ENCODE data around the gene GHRL. TPM values are rescaled to one million over a fixed set of nuclear protein-coding genes. Genes with fewer than 3 reads are reported as not detected.

GHRL gene
- total RNA-seq, 1 experiment from 2014 or later = not detected

DNA sequence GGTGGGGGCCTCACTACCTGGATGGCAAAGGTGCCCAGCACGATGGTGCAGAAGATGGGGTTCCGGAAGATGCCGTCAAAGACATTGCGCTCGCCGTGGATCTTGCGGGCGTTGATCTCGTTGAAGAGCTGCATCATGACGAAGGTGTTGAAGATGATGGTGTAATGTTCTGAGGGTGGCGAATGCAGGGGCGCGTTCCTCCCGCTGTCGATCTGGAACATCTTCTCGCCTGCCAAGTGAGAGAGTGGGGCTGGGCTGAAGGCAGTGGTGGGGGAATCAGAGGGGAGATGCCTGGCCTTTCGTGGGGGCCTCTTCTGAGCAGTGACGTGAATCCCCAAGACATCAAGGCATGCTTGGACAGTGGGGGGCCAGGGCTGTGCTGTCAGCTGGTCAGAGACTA, 47.7 kb upstream of the GHRL start (continued):
- TF ChIP-seq, protein P1, sequence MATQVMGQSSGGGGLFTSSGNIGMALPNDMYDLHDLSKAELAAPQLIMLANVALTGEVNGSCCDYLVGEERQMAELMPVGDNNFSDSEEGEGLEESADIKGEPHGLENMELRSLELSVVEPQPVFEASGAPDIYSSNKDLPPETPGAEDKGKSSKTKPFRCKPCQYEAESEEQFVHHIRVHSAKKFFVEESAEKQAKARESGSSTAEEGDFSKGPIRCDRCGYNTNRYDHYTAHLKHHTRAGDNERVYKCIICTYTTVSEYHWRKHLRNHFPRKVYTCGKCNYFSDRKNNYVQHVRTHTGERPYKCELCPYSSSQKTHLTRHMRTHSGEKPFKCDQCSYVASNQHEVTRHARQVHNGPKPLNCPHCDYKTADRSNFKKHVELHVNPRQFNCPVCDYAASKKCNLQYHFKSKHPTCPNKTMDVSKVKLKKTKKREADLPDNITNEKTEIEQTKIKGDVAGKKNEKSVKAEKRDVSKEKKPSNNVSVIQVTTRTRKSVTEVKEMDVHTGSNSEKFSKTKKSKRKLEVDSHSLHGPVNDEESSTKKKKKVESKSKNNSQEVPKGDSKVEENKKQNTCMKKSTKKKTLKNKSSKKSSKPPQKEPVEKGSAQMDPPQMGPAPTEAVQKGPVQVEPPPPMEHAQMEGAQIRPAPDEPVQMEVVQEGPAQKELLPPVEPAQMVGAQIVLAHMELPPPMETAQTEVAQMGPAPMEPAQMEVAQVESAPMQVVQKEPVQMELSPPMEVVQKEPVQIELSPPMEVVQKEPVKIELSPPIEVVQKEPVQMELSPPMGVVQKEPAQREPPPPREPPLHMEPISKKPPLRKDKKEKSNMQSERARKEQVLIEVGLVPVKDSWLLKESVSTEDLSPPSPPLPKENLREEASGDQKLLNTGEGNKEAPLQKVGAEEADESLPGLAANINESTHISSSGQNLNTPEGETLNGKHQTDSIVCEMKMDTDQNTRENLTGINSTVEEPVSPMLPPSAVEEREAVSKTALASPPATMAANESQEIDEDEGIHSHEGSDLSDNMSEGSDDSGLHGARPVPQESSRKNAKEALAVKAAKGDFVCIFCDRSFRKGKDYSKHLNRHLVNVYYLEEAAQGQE (IDR thresholded peaks at IDR 0.05; ENCODE audit: low read depth) = no peak
- TF ChIP-seq ZNF274 (IDR thresholded peaks at IDR 0.05; ENCODE audit: low read depth, low read length) (no peak), RAD21 (IDR thresholded peaks at IDR 0.05; ENCODE audit: low read depth) (no peak), FOSL1 (IDR thresholded peaks at IDR 0.05; ENCODE audit: low read depth) (no peak), CEBPB (IDR thresholded peaks at IDR 0.05; ENCODE audit: low read depth) (no peak)

DNA sequence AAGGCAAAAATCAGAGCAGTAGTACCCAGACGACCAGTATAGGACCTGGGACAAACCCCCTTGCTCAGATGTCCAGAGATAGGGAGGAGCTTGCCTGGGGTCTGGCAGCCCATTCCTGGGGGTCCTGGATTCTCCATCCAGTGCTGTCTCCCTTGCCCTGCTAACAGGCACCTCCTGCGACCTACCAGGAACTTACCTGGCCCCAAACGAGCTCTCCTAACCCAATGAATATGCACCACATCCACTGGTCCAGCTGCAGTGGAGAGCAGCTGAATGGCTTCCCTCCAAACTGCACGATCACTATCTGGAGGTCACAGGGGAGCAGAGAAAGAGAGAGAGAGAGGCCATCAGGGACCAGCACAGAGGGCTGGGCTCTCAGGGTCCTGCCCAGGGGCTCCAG, 47.3 kb upstream of the GHRL start:
- H3K9me3 ChIP-seq (ENCODE audit: control insufficient read depth in 1 of 2, insufficient read depth in 1 of 2, low read depth in 1 of 2, low read length in 2 of 2) = no peaks in the 10 kb centered on the region
- H3K79me2 ChIP-seq (ENCODE audit: insufficient read depth, low read length) = no peaks in the 10 kb centered on the region
- no peaks in the 10 kb centered on the region for H3K4me1 ChIP-seq (ENCODE audit: control insufficient read depth in 1 of 2, insufficient read depth in 2 of 2, low read length in 2 of 2)
- no peak overlapping the region for H2AFZ ChIP-seq (ENCODE audit: low read depth, low read length, poor library complexity, severe bottlenecking)
- no peak overlapping the region for H3K4me2 ChIP-seq (ENCODE audit: low read length)
- no peaks in the 10 kb centered on the region for H3K27me3 ChIP-seq (ENCODE audit: insufficient read depth, low read length)
- RAD21 ChIA-PET (ENCODE audit: low non-redundant PET in 1 of 2, low total read pairs in 2 of 2, uncharacterized antibody in 2 of 2, unreplicated experiment in 2 of 2) = no interaction called here
- no TSS peak for BruUV-seq (replicated peaks)
- intact Hi-C loops (cut with micrococcal nuclease) = loop anchor here (5.0 kb wide), 1 partner anchor 362 kb away; no protein-coding TSS in a partner anchor
- POLR2A ChIA-PET = no interaction called here
- ATAC-seq (no peak), DNase-seq (ENCODE audit: low read depth, low spot score) (no peak)
- H3K27ac ChIP-seq (ENCODE audit: low read depth, low read length) = no peak overlapping the region
- TF ChIP-seq ZFX (IDR thresholded peaks at IDR 0.05) = no peak
- H3K36me3 ChIP-seq (ENCODE audit: control insufficient read depth in 1 of 2, insufficient read depth in 2 of 2, low read length in 2 of 2) = no peaks in the 10 kb centered on the region
- no peaks in the 10 kb centered on the region for H3K9me2 ChIP-seq (ENCODE audit: insufficient read depth)
- H3K9ac ChIP-seq (ENCODE audit: low read length) = no peak overlapping the region
- H3K4me3 ChIP-seq (replicated peaks in 1 of 2; ENCODE audit: low read depth in 1 of 2, low read length in 2 of 2) = no peak overlapping the region
- H4K20me1 ChIP-seq (ENCODE audit: insufficient read depth) = no peaks in the 10 kb centered on the region
- CTCF ChIA-PET = no interaction called here

All from HCT116 (cell line).